HL-60/S4 (cell line): ENCODE measurements around the gene ANO9.

Experiments used
- in situ Hi-C: fragments of 300-500 bp; cut with MboI; formaldehyde crosslinking; loops from 2 replicates; pipeline ENCODE4 v1.14.3; 2022; ENCODE audit warnings: low sequenced_read_pairs

Gene ANO9, protein sequence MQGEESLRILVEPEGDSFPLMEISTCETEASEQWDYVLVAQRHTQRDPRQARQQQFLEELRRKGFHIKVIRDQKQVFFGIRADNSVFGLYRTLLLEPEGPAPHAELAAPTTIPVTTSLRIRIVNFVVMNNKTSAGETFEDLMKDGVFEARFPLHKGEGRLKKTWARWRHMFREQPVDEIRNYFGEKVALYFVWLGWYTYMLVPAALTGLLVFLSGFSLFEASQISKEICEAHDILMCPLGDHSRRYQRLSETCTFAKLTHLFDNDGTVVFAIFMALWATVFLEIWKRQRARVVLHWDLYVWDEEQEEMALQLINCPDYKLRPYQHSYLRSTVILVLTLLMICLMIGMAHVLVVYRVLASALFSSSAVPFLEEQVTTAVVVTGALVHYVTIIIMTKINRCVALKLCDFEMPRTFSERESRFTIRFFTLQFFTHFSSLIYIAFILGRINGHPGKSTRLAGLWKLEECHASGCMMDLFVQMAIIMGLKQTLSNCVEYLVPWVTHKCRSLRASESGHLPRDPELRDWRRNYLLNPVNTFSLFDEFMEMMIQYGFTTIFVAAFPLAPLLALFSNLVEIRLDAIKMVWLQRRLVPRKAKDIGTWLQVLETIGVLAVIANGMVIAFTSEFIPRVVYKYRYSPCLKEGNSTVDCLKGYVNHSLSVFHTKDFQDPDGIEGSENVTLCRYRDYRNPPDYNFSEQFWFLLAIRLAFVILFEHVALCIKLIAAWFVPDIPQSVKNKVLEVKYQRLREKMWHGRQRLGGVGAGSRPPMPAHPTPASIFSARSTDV

GRCh38 chr11:441418-442274 lies at the start of gene ANO9:
Gene ANO9 (minus strand): TSS chr11:442011. CDS start chr11:441926, 85 bp downstream.
- in situ Hi-C loops: no loop called here

GRCh38 chr11:491358-491757 lies 49.5 kb upstream of the ANO9 start:
- in situ Hi-C loops: no loop called here

DNA sequence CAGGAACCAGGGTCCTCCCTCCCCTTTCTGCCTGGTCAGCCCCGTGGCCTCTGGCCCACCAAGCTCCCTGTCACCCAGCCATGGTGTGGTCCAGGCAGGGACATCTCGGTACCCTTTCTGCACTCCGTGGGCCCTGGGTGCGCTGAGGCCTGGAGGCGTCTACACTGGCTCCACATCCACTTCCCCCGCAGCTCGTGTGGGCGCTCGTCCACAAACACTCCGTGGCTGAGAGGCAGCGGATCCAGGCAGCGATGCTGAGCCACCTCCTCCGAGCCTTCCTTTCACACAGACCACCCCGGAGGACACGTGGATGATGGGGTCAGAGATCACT lies 49.1 kb upstream of the ANO9 start:
- in situ Hi-C loops: no loop called here

DNA sequence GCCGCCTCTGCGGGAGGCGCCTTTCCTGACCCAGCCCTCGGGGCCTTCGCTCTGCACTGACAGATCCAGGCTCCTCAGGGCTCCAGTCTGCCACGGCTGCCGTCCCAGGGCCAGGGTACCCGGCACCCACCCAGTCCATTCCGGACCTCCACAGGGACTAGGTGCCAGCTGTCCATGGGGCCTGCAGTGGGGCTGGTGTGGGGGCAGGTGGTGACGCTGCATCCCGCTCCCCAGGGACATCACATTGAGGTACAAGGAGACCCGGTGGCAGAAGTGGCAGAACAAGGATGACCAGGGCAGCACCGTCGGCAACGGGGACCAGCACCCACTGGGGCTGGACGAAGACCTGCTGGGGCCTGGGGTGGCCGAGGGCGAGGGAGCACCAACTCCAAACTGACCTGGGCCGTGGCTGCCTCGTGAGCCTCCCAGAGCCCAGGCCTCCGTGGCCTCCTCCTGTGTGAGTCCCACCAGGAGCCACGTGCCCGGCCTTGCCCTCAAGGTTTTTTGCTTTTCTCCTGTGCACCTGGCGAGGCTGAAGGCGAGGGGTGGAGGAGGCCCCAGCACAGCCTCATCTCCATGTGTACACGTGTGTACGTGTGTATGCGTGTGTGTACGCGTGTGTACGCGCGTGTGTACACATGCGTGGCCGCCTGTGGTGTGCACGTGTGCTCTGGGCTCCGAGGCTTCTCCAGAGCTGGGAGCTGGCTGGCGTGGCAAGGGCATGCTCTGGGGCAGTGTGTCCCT lies 48.5 kb upstream of the ANO9 start:
- in situ Hi-C loops: no loop called here

- in situ Hi-C loops: no loop called here
Measured at GRCh38 chr11:489610-490185, 47.9 kb upstream of the ANO9 start.

- in situ Hi-C loops: no loop called here
Measured at GRCh38 chr11:488992-489391, 47.2 kb upstream of the ANO9 start.

GRCh38 chr11:488579-488978 lies 46.8 kb upstream of the ANO9 start:
- in situ Hi-C loops: no loop called here

DNA sequence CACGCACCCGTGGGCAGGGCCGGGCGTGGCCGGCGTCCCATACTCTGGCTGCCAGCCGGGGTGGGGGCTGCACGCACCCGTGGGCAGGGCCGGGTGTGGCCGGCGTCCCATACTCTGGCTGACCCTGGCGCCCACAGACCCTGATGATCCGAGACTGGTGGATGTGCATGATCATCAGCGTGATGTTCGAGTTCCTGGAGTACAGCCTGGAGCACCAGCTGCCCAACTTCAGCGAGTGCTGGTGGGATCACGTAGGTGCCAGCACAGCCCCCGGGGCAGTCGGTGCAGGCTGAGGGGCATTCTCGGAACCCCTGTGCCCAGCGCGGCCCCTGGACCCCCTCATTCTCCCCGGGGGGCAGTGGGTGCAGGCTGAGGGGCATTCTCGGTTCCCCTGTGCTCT lies 46.3 kb upstream of the ANO9 start:
- in situ Hi-C loops: no loop called here

GRCh38 chr11:487571-488021 lies 45.8 kb upstream of the ANO9 start:
- in situ Hi-C loops: no loop called here

DNA sequence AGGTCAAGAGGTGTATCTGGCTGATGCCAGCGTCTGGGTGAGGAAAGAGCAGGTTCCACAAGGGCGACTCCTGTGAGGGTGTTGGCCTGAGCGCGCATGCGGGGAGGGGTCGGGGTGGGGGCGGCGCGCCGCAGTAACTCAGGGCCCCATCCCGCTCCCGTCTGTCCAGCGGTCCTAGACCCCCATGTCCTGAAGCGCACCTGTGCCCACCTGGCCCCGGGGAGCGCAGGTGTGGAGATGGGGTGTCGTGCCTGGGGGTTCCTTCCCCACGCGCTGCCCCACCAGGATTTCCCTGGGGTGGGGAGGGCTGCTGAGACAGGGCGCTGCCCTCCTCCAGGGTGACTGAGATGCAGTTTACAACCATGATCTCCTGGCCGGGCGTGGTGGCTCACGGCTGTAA lies 44.4 kb upstream of the ANO9 start:
- in situ Hi-C loops: no loop called here

GRCh38 chr11:484616-485015 lies 42.8 kb upstream of the ANO9 start:
- in situ Hi-C loops: no loop called here

- in situ Hi-C loops: no loop called here
Measured at GRCh38 chr11:479311-479710, 37.5 kb upstream of the ANO9 start.

DNA sequence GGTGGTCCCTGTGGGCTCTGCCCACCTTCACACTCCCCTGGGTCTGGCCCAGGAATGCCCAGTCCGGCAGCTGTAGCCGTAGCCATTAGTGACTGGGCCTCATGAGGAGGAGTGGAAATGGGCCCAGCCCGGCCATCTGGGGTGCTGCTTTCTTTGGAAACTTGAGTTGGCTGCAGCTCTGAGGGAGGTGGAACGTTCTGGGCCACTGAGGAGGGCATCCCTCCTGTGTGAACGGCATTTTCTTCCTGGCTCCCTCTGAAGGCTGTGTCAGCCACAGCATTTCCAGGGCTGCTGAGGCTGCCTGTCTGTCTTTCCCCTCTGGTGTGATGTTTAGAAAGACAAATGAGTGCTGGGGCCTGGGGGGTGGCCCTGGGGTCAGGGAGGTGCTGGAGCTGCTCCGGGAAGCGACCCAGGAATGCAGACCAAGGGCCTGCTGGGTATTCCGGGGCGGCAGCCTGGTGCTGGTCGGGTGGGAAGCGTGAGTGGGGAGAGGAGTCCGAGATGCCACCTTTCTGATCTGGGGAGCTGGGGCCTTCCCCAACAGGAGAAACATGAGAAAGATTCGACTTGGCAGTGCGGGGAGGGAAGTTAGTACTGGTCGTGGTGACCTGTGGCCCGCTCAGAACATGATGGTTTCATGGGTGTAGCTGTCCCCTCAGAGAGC lies 35.4 kb upstream of the ANO9 start:
- in situ Hi-C loops: no loop called here

DNA sequence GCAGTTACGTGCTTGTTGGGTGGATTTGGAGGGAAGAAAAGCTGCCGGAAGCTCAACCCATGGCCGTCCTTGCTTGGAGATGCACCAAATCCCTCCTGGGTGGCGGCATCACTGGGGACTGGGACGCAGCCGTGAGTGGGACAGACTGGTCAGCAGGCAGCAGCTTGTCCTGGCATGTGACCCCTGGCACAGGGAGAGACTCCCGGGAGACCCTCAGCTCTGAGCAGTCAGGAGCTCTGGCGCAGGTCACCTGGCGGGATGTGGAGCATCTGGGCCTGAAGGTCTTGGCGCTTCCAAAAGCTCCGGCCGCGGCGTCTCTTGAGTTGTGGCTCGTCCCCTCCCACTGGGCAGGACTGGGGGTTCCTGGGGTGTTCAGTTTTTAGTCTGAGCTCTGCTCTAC lies 34.6 kb upstream of the ANO9 start:
- in situ Hi-C loops: no loop called here

GRCh38 chr11:475941-476340 lies 34.1 kb upstream of the ANO9 start:
- in situ Hi-C loops: no loop called here

- in situ Hi-C loops: no loop called here
Measured at GRCh38 chr11:474914-475506, 33.2 kb upstream of the ANO9 start.

GRCh38 chr11:473962-474785 lies 32.4 kb upstream of the ANO9 start:
- in situ Hi-C loops: no loop called here

DNA sequence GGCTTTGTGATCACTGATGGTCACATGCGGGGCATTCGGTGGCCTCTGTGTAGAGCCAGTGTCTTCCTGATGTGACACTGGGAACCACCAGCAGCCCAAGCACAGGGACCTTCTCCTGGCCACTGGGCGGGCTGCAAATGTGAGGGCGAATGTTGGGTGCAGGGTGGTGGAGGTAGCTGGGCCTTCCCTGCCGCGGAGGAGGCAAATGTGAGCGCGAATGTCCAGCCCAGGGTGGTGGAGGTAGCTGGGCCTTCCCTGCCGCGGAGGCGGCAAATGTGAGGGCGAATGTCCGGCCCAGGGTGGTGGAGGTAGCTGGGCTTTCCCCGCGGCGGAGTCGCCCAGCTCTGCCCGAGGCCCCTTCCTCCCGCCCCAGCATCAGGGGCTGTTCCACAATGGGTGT lies 31.6 kb upstream of the ANO9 start:
- in situ Hi-C loops: no loop called here

DNA sequence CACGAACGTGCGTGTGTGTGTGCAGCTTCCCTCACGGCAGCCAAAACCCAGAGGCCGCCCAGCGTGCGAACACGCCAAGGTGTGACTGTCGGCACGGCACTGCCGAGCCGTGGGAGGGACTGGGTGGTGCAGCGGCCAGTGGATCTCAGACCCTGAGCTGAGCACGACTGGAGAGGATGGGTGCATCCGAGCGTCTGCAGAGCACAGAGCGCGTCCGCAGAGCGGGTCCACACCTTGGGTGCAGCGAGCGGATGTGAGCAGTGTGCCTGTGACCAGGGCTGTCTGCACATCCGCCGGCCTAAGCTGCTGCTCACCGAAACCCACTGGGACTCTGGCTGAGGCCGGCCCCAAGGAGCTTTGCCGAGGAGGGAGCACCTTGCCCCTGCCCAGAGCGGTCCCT lies 31.0 kb upstream of the ANO9 start:
- in situ Hi-C loops: no loop called here
